Measurements from ENCODE around the gene GYPC.
"Not testable (repeated sequence)": the region's sequence is repeated elsewhere in the genome, so short reads cannot be mapped to it uniquely, and the experiment has no call there.

GYPC gene

GRCh38 chr2:126699018-126699417 lies 43.1 kb downstream of the GYPC start:
- DNase-seq (ENCODE audit: low read depth in 2 of 2) = no peak

GRCh38 chr2:126699716-126700581 lies 44.0 kb downstream of the GYPC start:
- no peak for DNase-seq (ENCODE audit: low read depth in 2 of 2)

GRCh38 chr2:126700677-126701076 lies 44.7 kb downstream of the GYPC start:
- no peak for DNase-seq (ENCODE audit: low read depth in 2 of 2)

- DNase-seq (ENCODE audit: low read depth in 2 of 2) = no peak
Measured at GRCh38 chr2:126703311-126703710, 47.4 kb downstream of the GYPC start.

- DNase-seq (ENCODE audit: low read depth in 2 of 2) = no peak
Measured at GRCh38 chr2:126704434-126705160, 48.6 kb downstream of the GYPC start.

- no peak for DNase-seq (ENCODE audit: low read depth in 2 of 2)
Measured at GRCh38 chr2:126707191-126707590, 51.2 kb downstream of the GYPC start.

- DNase-seq (ENCODE audit: low read depth in 2 of 2) = no peak
Measured at GRCh38 chr2:126707941-126708340, 52.0 kb downstream of the GYPC start.

GRCh38 chr2:126714191-126714965 lies 58.4 kb downstream of the GYPC start:
- no peak for DNase-seq (ENCODE audit: low read depth in 2 of 2)

GRCh38 chr2:126715111-126715510 lies 59.2 kb downstream of the GYPC start:
- no peak for DNase-seq (ENCODE audit: low read depth in 2 of 2)

GRCh38 chr2:126715576-126716406 lies 59.8 kb downstream of the GYPC start:
- no peak for DNase-seq (ENCODE audit: low read depth in 2 of 2)

GRCh38 chr2:126717277-126717676 lies 61.3 kb downstream of the GYPC start:
- not testable (repeated sequence) for DNase-seq (ENCODE audit: low read depth in 2 of 2)

- DNase-seq (ENCODE audit: low read depth in 2 of 2) = no peak
Measured at GRCh38 chr2:126717928-126718327, 62.0 kb downstream of the GYPC start.

GRCh38 chr2:126719191-126719832 lies 63.4 kb downstream of the GYPC start:
- DNase-seq (ENCODE audit: low read depth in 2 of 2) = no peak

GRCh38 chr2:126719833-126720351 lies 63.9 kb downstream of the GYPC start:
- DNase-seq (ENCODE audit: low read depth in 2 of 2) = no peak

GRCh38 chr2:126720638-126721037 lies 64.7 kb downstream of the GYPC start:
- DNase-seq (ENCODE audit: low read depth in 2 of 2) = no peak

- DNase-seq (ENCODE audit: low read depth in 2 of 2) = no peak
Measured at GRCh38 chr2:126722081-126722480, 66.1 kb downstream of the GYPC start.

GRCh38 chr2:126722546-126722945 lies 66.6 kb downstream of the GYPC start:
- no peak for DNase-seq (ENCODE audit: low read depth in 2 of 2)

- no peak for DNase-seq (ENCODE audit: low read depth in 2 of 2)
Measured at GRCh38 chr2:126723281-126723815, 67.4 kb downstream of the GYPC start.

GRCh38 chr2:126725580-126725979 lies 69.6 kb downstream of the GYPC start:
- DNase-seq (ENCODE audit: low read depth in 2 of 2) = no peak

GRCh38 chr2:126729896-126730295 lies 73.9 kb downstream of the GYPC start:
- no peak for DNase-seq (ENCODE audit: low read depth in 2 of 2)

All from stimulated activated CD4-positive, alpha-beta T cell treated with anti-CD3 and anti-CD28 coated beads, Interleukin-4, amount 100 ng/mL, for 48 hours (primary cell).